GM21447 (cell line): ENCODE data around the gene DYNC2I2.
"Not testable (repeated sequence)": the region's sequence is repeated elsewhere in the genome, so short reads cannot be mapped to it uniquely, and the experiment has no call there.

ENCODE experiments used
- ATAC-seq: cut with Tn5 transposase; IDR thresholded peaks from one replicate; pipeline ENCODE4 v1.9.1; 2021; ENCODE audit not compliant: unreplicated experiment

The DYNC2I2 gene

GRCh38 chr9:128687453-128687852 lies 30.8 kb upstream of the DYNC2I2 start:
- ATAC-seq, result no peak

- ATAC-seq, result no peak
These were observed 29.2 kb upstream of the DYNC2I2 start for GRCh38 chr9:128685636-128686489.

GRCh38 chr9:128684325-128685199 lies 27.9 kb upstream of the DYNC2I2 start:
- ATAC-seq, result peak; percentile 40

- peak; percentile 0 for ATAC-seq
These were observed 27.3 kb upstream of the DYNC2I2 start for GRCh38 chr9:128684065-128684324.

- ATAC-seq, result no peak
These were observed 26.9 kb upstream of the DYNC2I2 start for GRCh38 chr9:128683340-128684064.

GRCh38 chr9:128677794-128678193 lies 21.1 kb upstream of the DYNC2I2 start:
- no peak for ATAC-seq

DNA sequence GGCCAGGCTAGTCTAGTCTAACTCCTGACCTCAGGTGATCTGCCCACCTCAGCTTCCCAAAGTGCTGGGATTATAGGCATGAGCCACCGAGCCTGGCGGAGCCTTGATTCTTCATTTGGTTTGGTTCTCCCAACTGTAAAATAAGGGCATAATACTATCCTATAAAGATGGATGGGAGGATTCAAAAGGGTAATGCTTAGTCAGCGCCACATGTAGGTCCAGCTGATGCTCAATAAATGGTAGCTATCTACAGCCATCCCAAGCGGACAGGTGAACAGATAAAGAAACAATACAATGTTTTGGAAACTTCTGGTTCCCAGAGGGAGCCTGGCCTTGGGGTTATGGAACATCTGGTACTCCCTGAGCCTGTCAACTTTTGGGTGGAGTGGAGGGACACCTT lies 18.7 kb upstream of the DYNC2I2 start:
- no peak for ATAC-seq

DNA sequence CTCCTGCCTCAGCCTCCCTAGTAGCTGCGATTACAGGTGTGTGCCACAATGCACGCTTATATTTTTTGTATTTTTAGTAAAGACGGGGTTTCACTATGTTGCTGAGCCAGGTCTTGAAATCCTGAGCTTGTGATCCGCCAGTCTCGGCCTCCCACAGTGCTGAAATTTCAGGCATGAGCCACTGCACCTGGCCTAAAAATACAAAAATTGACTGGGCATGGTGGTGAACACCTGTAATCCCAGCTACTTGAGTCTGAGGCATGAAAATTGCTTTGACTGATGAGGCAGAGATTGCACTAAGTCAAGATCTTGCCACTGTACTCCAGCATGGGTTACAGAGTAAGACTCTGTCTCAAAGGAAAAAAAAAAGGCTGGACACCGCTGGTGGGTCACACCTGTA lies 13.1 kb upstream of the DYNC2I2 start:
- no peak for ATAC-seq

- ATAC-seq, result not testable (repeated sequence)
These were observed 9.9 kb upstream of the DYNC2I2 start for GRCh38 chr9:128666481-128666941.

GRCh38 chr9:128657796-128658195 lies 1.1 kb upstream of the DYNC2I2 start:
- ATAC-seq, result no peak

- no peak for ATAC-seq
These were observed 677 bp upstream of the DYNC2I2 start for GRCh38 chr9:128657344-128657704.

GRCh38 chr9:128654481-128654880 lies 2.2 kb downstream of the DYNC2I2 start:
- no peak for ATAC-seq

DNA sequence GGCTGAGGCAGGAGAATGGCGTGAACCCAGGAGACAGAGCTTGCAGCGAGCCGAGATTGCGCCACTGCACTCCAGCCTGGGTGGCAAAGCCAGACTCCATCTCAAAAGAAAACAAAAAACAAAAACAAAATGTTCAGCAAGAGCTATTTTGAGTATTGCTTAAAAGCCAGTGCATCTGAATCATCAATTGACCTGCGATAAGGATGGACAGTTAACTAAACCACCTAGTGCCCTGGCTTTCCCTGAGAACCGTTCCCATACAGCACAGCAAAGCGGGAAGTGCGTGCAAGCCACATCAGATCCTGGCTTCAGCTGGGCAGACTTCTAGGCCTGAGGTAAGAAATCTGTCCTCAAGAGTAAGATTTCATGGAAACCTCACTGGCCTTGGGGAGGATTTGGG lies 2.7 kb downstream of the DYNC2I2 start:
- ATAC-seq, result no peak

GRCh38 chr9:128651798-128652197 lies 4.8 kb downstream of the DYNC2I2 start:
- no peak for ATAC-seq

DNA sequence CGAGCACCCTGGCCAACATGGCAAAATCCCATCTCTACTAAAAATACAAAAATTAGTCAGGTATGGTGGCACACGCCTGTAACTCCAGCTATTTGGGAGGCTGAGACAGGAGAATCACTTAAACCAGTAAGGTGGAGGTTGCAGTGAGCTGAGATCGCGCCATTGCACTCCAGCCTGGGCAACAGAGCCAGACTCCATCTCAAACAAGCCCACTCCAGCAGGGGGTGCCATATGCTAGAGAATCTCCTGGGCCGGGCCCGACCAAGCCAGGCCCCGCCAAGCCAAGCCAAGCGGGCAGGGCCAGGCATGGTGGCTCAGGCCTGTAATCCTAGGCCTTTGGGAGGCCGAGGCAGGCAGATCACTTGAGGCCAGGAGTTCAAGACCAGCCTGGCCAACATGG lies 8.4 kb downstream of the DYNC2I2 start:
- ATAC-seq, result not testable (repeated sequence)

DNA sequence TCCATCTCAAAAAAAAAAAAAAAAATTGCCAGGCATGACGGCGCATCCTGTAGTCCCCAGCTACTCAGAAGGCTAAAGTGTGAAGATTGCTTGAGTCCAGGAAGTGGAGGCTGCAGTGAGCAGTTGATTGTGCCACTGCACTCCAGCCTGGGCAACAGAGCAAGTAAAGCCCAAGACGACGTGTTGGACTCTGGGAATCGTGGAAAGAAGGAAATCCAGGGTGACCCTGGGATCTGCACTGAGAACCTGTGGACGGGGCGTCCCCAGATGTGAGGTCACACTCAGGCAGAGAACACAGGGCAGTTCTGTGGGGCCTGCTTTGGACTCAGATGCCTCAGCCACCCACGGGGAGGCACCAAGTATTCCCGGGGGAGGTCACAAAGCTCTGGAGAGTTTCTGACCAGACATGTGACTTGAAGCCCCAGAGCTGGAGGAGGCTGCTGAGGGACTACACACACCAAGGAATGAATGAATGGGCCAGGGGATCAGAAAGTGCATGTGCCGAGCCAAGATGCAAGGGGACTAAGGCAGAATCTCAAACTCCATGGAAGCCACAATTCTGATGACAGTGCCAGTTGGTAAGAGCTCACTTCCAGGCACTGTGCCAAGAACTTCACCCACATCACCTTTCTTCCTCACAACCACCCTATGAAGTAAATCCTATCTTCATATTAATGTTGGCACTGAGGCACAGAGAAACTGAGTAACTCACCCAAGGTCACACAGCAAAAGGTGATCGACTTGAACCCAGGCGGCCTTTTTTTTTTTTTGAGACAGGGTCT lies 12.9 kb downstream of the DYNC2I2 start:
- ATAC-seq, result peak; percentile 73

GRCh38 chr9:128642675-128643245 lies 13.9 kb downstream of the DYNC2I2 start:
- no peak for ATAC-seq

- ATAC-seq, result no peak
These were observed 16.0 kb downstream of the DYNC2I2 start for GRCh38 chr9:128640603-128641002.

DNA sequence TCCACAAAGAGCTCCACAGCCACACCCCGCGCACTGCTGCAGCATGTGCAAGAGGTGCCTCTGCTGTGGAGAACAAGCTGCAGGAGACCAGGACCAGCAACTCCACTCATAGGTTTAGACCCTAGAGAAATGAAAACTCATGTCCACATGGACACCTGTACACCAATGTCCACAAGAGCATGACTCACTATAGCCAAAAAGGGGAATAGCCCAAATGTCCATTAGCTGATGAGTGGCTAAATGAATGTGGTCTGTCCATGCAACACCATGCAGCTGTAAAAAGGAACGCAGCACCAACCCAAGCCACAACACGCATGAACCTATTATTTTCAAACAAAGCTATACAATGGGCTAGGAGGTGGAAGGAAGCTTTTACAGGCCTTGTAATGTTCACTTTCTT lies 18.1 kb downstream of the DYNC2I2 start:
- ATAC-seq, result no peak

DNA sequence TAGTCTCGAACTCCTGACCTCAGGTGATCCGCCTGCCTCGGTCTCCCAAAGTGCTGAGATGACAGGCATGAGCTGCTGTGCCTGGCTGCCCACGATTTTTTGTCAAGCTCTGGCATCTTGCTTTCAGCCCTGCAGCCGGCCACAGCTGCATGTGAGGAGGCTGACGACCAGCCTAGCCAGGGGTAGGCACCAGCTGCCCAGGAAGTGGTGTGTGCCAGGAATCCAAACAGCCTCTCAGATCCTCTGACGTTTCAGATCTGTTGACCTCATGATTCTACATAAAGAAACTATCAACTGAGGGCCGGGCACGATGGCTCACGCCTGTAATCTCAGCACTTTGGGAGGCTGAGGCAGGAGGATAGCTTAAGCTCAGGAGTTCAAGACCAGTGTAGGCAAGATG lies 19.0 kb downstream of the DYNC2I2 start:
- no peak for ATAC-seq
